HEK293T (cell line): Measurements from ENCODE around the gene ADA.

Experiments
- CTCF ChIA-PET: fragments of 350-600 bp; formaldehyde crosslinking; extraction: SDS; loops from one replicate; lab custom pipeline; 2021; ENCODE audit warnings: antibody characterized with exemption, inconsistent platforms; lab: Yijun Ruan, JAX
- POLR2A ChIA-PET: fragments of 350-600 bp; formaldehyde crosslinking; extraction: SDS; loops from one replicate; lab custom pipeline; 2020; ENCODE audit warnings: antibody characterized with exemption, inconsistent platforms; lab: Yijun Ruan, JAX
- DNase-seq: peaks from one replicate; pipeline ENCODE4 v3.0.0; 2012; ENCODE audit warnings: mixed read lengths; ENCODE audit errors: extremely low spot score
- ARNT ChIP-seq: fragments of 450-650 bp; IDR thresholded peaks from 2 replicates; pipeline ENCODE4 v1.6.1; 2017; ENCODE audit warnings: mild to moderate bottlenecking
- BHLHE40 ChIP-seq: fragments of 450-650 bp; IDR thresholded peaks from 2 replicates; pipeline ENCODE4 v1.6.1; 2016; ENCODE audit warnings: mild to moderate bottlenecking, moderate library complexity, borderline replicate concordance
- CTBP1 ChIP-seq: fragments of 450-650 bp; IDR thresholded peaks from 2 replicates; pipeline ENCODE4 v1.6.1; 2016; ENCODE audit warnings: borderline replicate concordance
- ELF4 ChIP-seq: fragments of 450-650 bp; IDR thresholded peaks from 2 replicates; pipeline ENCODE4 v1.6.1; 2017; ENCODE audit warnings: antibody characterized with exemption
- FOXA1 ChIP-seq: fragments of 450-650 bp; IDR thresholded peaks from 2 replicates; pipeline ENCODE4 v1.6.1; 2016; ENCODE audit warnings: mild to moderate bottlenecking
- FOXK2 ChIP-seq: fragments of 450-650 bp; IDR thresholded peaks from 2 replicates; pipeline ENCODE4 v1.6.1; 2016; ENCODE audit warnings: mild to moderate bottlenecking
- FOXM1 ChIP-seq: fragments of 450-650 bp; IDR thresholded peaks from 2 replicates; pipeline ENCODE4 v1.6.1; 2017; ENCODE audit warnings: mild to moderate bottlenecking, borderline replicate concordance
- HDGF ChIP-seq: fragments of 450-650 bp; IDR thresholded peaks from 2 replicates; pipeline ENCODE4 v1.6.1; 2017; ENCODE audit warnings: antibody characterized with exemption, borderline replicate concordance
- L3MBTL2 ChIP-seq: fragments of 450-650 bp; conservative IDR thresholded peaks from 2 replicates; pipeline ENCODE4 v1.6.1; 2016; ENCODE audit warnings: mild to moderate bottlenecking
- LEF1 ChIP-seq: fragments of 450-650 bp; IDR thresholded peaks from 2 replicates; pipeline ENCODE4 v1.6.1; 2017; ENCODE audit warnings: mild to moderate bottlenecking, borderline replicate concordance
- NFRKB ChIP-seq: fragments of 450-650 bp; IDR thresholded peaks from 2 replicates; pipeline ENCODE4 v1.6.1; 2016; ENCODE audit warnings: mild to moderate bottlenecking, moderate library complexity
- PKNOX1 ChIP-seq: fragments of 450-650 bp; IDR thresholded peaks from 2 replicates; pipeline ENCODE4 v1.6.1; 2016
- SP1 ChIP-seq: fragments of 450-650 bp; IDR thresholded peaks from 2 replicates; pipeline ENCODE4 v1.6.1; 2017
- SUZ12 ChIP-seq: fragments of 450-650 bp; IDR thresholded peaks from 2 replicates; pipeline ENCODE4 v1.6.1; 2016; ENCODE audit warnings: mild to moderate bottlenecking
- TARDBP ChIP-seq: fragments of 450-650 bp; IDR thresholded peaks from 2 replicates; pipeline ENCODE4 v1.6.1; 2016
- ZNF384 ChIP-seq: fragments of 450-650 bp; IDR thresholded peaks from 2 replicates; pipeline ENCODE4 v1.6.1; 2016

The ADA gene

GRCh38 chr20:44690781-44691423, 39.4 kb upstream of the ADA start:
- POLR2A ChIA-PET = no interaction called here
- TF ChIP-seq ARNT = no peak
- CTCF ChIA-PET = no interaction called here
- no peak for DNase-seq

- ChIA-PET POLR2A (no interaction called here), CTCF (no interaction called here)
- DNase-seq = no peak
- no peak for TF ChIP-seq ELF4
- no peak for TF ChIP-seq L3MBTL2
- TF ChIP-seq LEF1 = no peak
- TF ChIP-seq FOXA1 = no peak
- no peak for TF ChIP-seq ARNT
- TF ChIP-seq PKNOX1 = no peak
- no peak for TF ChIP-seq SUZ12
- TF ChIP-seq FOXM1 = no peak
- TF ChIP-seq NFRKB = no peak
Observed at GRCh38 chr20:44689809-44690208, 38.3 kb upstream of the ADA start.

- no peak for TF ChIP-seq SUZ12
- TF ChIP-seq PKNOX1 = no peak
- no peak for TF ChIP-seq LEF1
- TF ChIP-seq FOXK2 = no peak
- no peak for TF ChIP-seq ELF4
- no peak for TF ChIP-seq L3MBTL2
- no peak for TF ChIP-seq BHLHE40
- TF ChIP-seq FOXA1 = no peak
- no peak for TF ChIP-seq NFRKB
- TF ChIP-seq FOXM1 = no peak
- TF ChIP-seq SP1 = no peak
- no peak for TF ChIP-seq CTBP1
- TF ChIP-seq ZNF384 = no peak
- DNase-seq = no peak
- ChIA-PET POLR2A (no interaction called here), CTCF (no interaction called here)
Observed at GRCh38 chr20:44688053-44688625, 36.6 kb upstream of the ADA start.

- DNase-seq = no peak
- ChIA-PET CTCF (no interaction called here), POLR2A (no interaction called here)
- TF ChIP-seq FOXM1 = no peak
- TF ChIP-seq TARDBP = no peak
- no peak for TF ChIP-seq ELF4
- TF ChIP-seq HDGF = no peak
- TF ChIP-seq L3MBTL2 = no peak
- no peak for TF ChIP-seq FOXK2
- TF ChIP-seq CTBP1 = no peak
Observed at GRCh38 chr20:44686934-44687333, 35.4 kb upstream of the ADA start.

GRCh38 chr20:44684047-44684967, 32.8 kb upstream of the ADA start:
- ChIA-PET CTCF (interaction anchor here (0.6 to 3.6 kb wide), 9 partner anchors 19 to 182 kb away, joined by 3 to 28 read pairs (median 6); no protein-coding TSS in a partner anchor), POLR2A (no interaction called here)
- TF ChIP-seq HDGF (no peak), PKNOX1 (no peak), CTBP1 (no peak)
- DNase-seq = no peak

GRCh38 chr20:44683263-44684046, 32.0 kb upstream of the ADA start:
- peak; percentile 76 for DNase-seq
- ChIA-PET POLR2A (interaction anchor here (0.8 kb wide), 1 partner anchor 32 kb away, joined by 4 read pairs; the partner anchor contains the start of gene ADA), CTCF (interaction anchor here (0.6 to 3.6 kb wide), 10 partner anchors 9 to 213 kb away, joined by 3 to 28 read pairs (median 4); no protein-coding TSS in a partner anchor)
- TF ChIP-seq ARNT (no peak), FOXK2 (no peak), HDGF (no peak), ZNF384 (no peak)
